ENCODE data around the gene RANBP10.
A peak's percentile ranks its signal among the peaks of the same experiment; 100 is the strongest.
"Not testable (repeated sequence)": the region's sequence is repeated elsewhere in the genome, so short reads cannot be mapped to it uniquely, and the experiment has no call there.

RANBP10 gene

GRCh38 chr16:67841198-67841815 is 34.9 kb upstream of the RANBP10 start:
- peak overlapping the region; percentile 99 for H3K4me3 ChIP-seq (ENCODE audit: low read depth, low read length)
- no peak for TF ChIP-seq CTCF (conservative IDR thresholded peaks at IDR 0.05; ENCODE audit: low read depth, low read length)
- DNase-seq (ENCODE audit: low read depth), result no peak

- no peak for DNase-seq (ENCODE audit: low read depth)
- TF ChIP-seq CTCF (conservative IDR thresholded peaks at IDR 0.05; ENCODE audit: low read depth, low read length), result no peak
- H3K4me3 ChIP-seq (ENCODE audit: low read depth, low read length), result no peak overlapping the region
Measured at GRCh38 chr16:67837811-67838210, 31.5 kb upstream of the RANBP10 start.

GRCh38 chr16:67837190-67837589 is 30.8 kb upstream of the RANBP10 start:
- H3K4me3 ChIP-seq (ENCODE audit: low read depth, low read length); DNase-seq (ENCODE audit: low read depth): not testable (repeated sequence)

GRCh38 chr16:67834242-67834614 is 27.9 kb upstream of the RANBP10 start:
- peak overlapping the region; percentile 88 for H3K4me3 ChIP-seq (ENCODE audit: low read depth, low read length)
- TF ChIP-seq CTCF (conservative IDR thresholded peaks at IDR 0.05; ENCODE audit: low read depth, low read length), result no peak
- DNase-seq (ENCODE audit: low read depth), result no peak

- peak; percentile 90 for DNase-seq (ENCODE audit: low read depth)
- H3K4me3 ChIP-seq (ENCODE audit: low read depth, low read length), result peak overlapping the region; percentile 88
- no peak for TF ChIP-seq CTCF (conservative IDR thresholded peaks at IDR 0.05; ENCODE audit: low read depth, low read length)
Measured at GRCh38 chr16:67833415-67834241, 27.3 kb upstream of the RANBP10 start.

- DNase-seq (ENCODE audit: low read depth), result peak; percentile 48
- TF ChIP-seq CTCF (conservative IDR thresholded peaks at IDR 0.05; ENCODE audit: low read depth, low read length), result no peak
- H3K4me3 ChIP-seq (ENCODE audit: low read depth, low read length), result peak overlapping the region; percentile 88
Measured at GRCh38 chr16:67833030-67833414, 26.7 kb upstream of the RANBP10 start.

- DNase-seq (ENCODE audit: low read depth), result no peak
- no peak overlapping the region for H3K4me3 ChIP-seq (ENCODE audit: low read depth, low read length)
- no peak for TF ChIP-seq CTCF (conservative IDR thresholded peaks at IDR 0.05; ENCODE audit: low read depth, low read length)
Measured at GRCh38 chr16:67828651-67829050, 22.3 kb upstream of the RANBP10 start.
